WTC11 (cell line): ENCODE measurements around the gene TEX35. TPM values are rescaled to one million over a fixed set of nuclear protein-coding genes. Genes with fewer than 3 reads are reported as not detected.

ENCODE experiments used
- ATAC-seq: fragments of 200-7000 bp; cut with Tn5 transposase; 2 replicates; pipeline ENCODE4 v1.10.0; 2021; ENCODE audit warnings: mild to moderate bottlenecking, moderate library complexity
- CTCF ChIA-PET: fragments of 300-600 bp; sonication (Branson Sonifier 250); formaldehyde crosslinking; loops from one replicate; lab custom pipeline; 2021; ENCODE audit warnings: antibody characterized with exemption; lab: Charles Lee
- POLR2A ChIA-PET: fragments of 350-600 bp; sonication (Branson Sonifier 250); formaldehyde crosslinking; loops from one replicate; lab custom pipeline; 2021; ENCODE audit warnings: antibody characterized with exemption; lab: Charles Lee
- DNase-seq: peaks from one replicate; pipeline ENCODE4 v3.0.0; 2021; ENCODE audit warnings: low spot score
- H3K27ac Mint-ChIP-seq: 2 replicates; pipeline ENCODE4 v1.8.0; 2021; ENCODE audit warnings: mixed read lengths
- H3K27me3 Mint-ChIP-seq: 2 replicates; pipeline ENCODE4 v1.8.0; 2021; ENCODE audit warnings: low read depth, mild to moderate bottlenecking, moderate library complexity, mixed read lengths
- H3K36me3 Mint-ChIP-seq: 2 replicates; pipeline ENCODE4 v1.8.0; 2021; ENCODE audit warnings: mixed read lengths
- H3K4me1 Mint-ChIP-seq: 2 replicates; pipeline ENCODE4 v1.8.0; 2022; ENCODE audit warnings: mixed read lengths
- H3K4me3 Mint-ChIP-seq: 2 replicates; pipeline ENCODE4 v1.8.0; 2021; ENCODE audit warnings: mild to moderate bottlenecking, moderate library complexity, mixed read lengths
- H3K9me3 Mint-ChIP-seq: 2 replicates; pipeline ENCODE4 v1.8.0; 2021; ENCODE audit warnings: mixed read lengths
- AFF4 ChIP-seq: sonication (generic); formaldehyde crosslinking; IDR thresholded peaks from 2 replicates; pipeline ENCODE4 v1.8.1; 2023; ENCODE audit warnings: mild to moderate bottlenecking, missing genetic modification reagents, borderline replicate concordance
- ATF6 ChIP-seq: sonication (generic); formaldehyde crosslinking; IDR thresholded peaks from 2 replicates; pipeline ENCODE4 v1.8.1; 2023; ENCODE audit warnings: mild to moderate bottlenecking, missing genetic modification reagents
- CREM ChIP-seq: sonication (generic); formaldehyde crosslinking; IDR thresholded peaks from 2 replicates; pipeline ENCODE4 v1.8.1; 2022; ENCODE audit warnings: mild to moderate bottlenecking, missing genetic modification reagents, moderate library complexity
- EMX1 ChIP-seq: fragments of 250-450 bp; sonication (Bioruptor Pico); IDR thresholded peaks from 2 replicates; pipeline ENCODE4 v1.8.0; 2021; ENCODE audit warnings: mild to moderate bottlenecking
- ERG ChIP-seq: fragments of 250-450 bp; sonication (Bioruptor Pico); IDR thresholded peaks from 2 replicates; pipeline ENCODE4 v1.8.0; 2021; ENCODE audit warnings: mild to moderate bottlenecking
- HMGXB4 ChIP-seq: sonication (generic); formaldehyde crosslinking; IDR thresholded peaks from 2 replicates; pipeline ENCODE4 v1.8.1; 2023; ENCODE audit warnings: mild to moderate bottlenecking, moderate library complexity, missing genetic modification reagents
- JUN ChIP-seq: sonication (generic); formaldehyde crosslinking; IDR thresholded peaks from 2 replicates; pipeline ENCODE4 v1.8.0; 2023; ENCODE audit warnings: mild to moderate bottlenecking, missing genetic modification reagents
- MYBL2 ChIP-seq: sonication (generic); formaldehyde crosslinking; IDR thresholded peaks from 2 replicates; pipeline ENCODE4 v1.8.1; 2023; ENCODE audit warnings: mild to moderate bottlenecking, moderate library complexity, missing genetic modification reagents
- RELA ChIP-seq: sonication (generic); formaldehyde crosslinking; IDR thresholded peaks from 2 replicates; pipeline ENCODE4 v1.8.1; 2022; ENCODE audit warnings: missing genetic modification reagents, mild to moderate bottlenecking, borderline replicate concordance
- SMAD3 ChIP-seq: sonication (generic); formaldehyde crosslinking; IDR thresholded peaks from 2 replicates; pipeline ENCODE4 v1.8.0; 2022; ENCODE audit warnings: missing genetic modification reagents, mild to moderate bottlenecking, borderline replicate concordance
- SMAD4 ChIP-seq: sonication (generic); formaldehyde crosslinking; IDR thresholded peaks from 2 replicates; pipeline ENCODE4 v1.8.0; 2022; ENCODE audit warnings: mild to moderate bottlenecking, missing genetic modification reagents
- USF2 ChIP-seq: sonication (generic); formaldehyde crosslinking; IDR thresholded peaks from 2 replicates; pipeline ENCODE4 v1.8.1; 2023; ENCODE audit warnings: mild to moderate bottlenecking, missing genetic modification reagents, moderate library complexity
- ZNF219 ChIP-seq: sonication (generic); formaldehyde crosslinking; IDR thresholded peaks from 2 replicates; pipeline ENCODE4 v1.8.0; 2023; ENCODE audit warnings: missing genetic modification reagents, mild to moderate bottlenecking, borderline replicate concordance
- ZNF281 ChIP-seq: sonication (generic); formaldehyde crosslinking; IDR thresholded peaks from 2 replicates; pipeline ENCODE4 v1.8.0; 2023; ENCODE audit warnings: mild to moderate bottlenecking, missing genetic modification reagents
- ZNF425 ChIP-seq: fragments of 250-450 bp; sonication (Bioruptor Pico); conservative IDR thresholded peaks from 2 replicates; pipeline ENCODE4 v1.9.0; 2021; ENCODE audit warnings: mild to moderate bottlenecking
- ZNF532 ChIP-seq: fragments of 250-450 bp; sonication (Bioruptor Pico); IDR thresholded peaks from 2 replicates; pipeline ENCODE4 v1.9.0; 2021; ENCODE audit warnings: mild to moderate bottlenecking, borderline replicate concordance
- total RNA-seq: library from RNA; stranded (reverse); gene quantifications from 3 replicates; pipeline ENCODE4 v1.2.3, GENCODE V29; 2021

The TEX35 gene
- total RNA-seq, 1 experiment from 2014 or later, result not detected

GRCh38 chr1:178564783-178565180, 51.9 kb downstream of the TEX35 start (continued):
- TF ChIP-seq MYBL2 (no peak), ZNF281 (CRISPR knock-in tag) (no peak), EMX1 (CRISPR knock-in tag) (no peak)
- TF ChIP-seq, all 79 proteins: peak for 0

- Mint-ChIP-seq H3K9me3 (peaks cover 8% of the 10 kb centered on the region), H3K27me3 (no peaks in the 10 kb centered on the region), H3K4me3 (no peak overlapping the region), H3K36me3 (no peaks in the 10 kb centered on the region), H3K4me1 (peaks cover 13% of the 10 kb centered on the region), H3K27ac (no peak overlapping the region)
- POLR2A ChIA-PET, result no interaction called here
- no peak for ATAC-seq
- CTCF ChIA-PET, result no interaction called here
- no peak for DNase-seq
- no peak for TF ChIP-seq ZNF219 (CRISPR knock-in tag)
- TF ChIP-seq ATF6 (CRISPR knock-in tag), result no peak
- no peak for TF ChIP-seq JUN (CRISPR knock-in tag)
- no peak for TF ChIP-seq SMAD4
- no peak for TF ChIP-seq ZNF532 (CRISPR knock-in tag)
- no peak for TF ChIP-seq SMAD3 (CRISPR knock-in tag)
- TF ChIP-seq HMGXB4 (CRISPR knock-in tag), result no peak
- no peak for TF ChIP-seq AFF4
- no peak for TF ChIP-seq ZNF425 (CRISPR knock-in tag)
- TF ChIP-seq RELA, result no peak
- TF ChIP-seq ERG (CRISPR knock-in tag), result no peak
- TF ChIP-seq USF2, result no peak
- TF ChIP-seq EMX1 (CRISPR knock-in tag), result no peak
- no peak for TF ChIP-seq CREM (CRISPR knock-in tag)
These were observed 52.7 kb downstream of the TEX35 start for GRCh38 chr1:178565586-178565985.
